Right forelimb (tissue), 1 donor: ENCODE results near the gene RAP1GAP.
"Not testable (repeated sequence)": the region's sequence is repeated elsewhere in the genome, so short reads cannot be mapped to it uniquely, and the experiment has no call there.

Experiments used
- DNase-seq: peaks from one replicate; pipeline ENCODE4 v3.0.0-alpha.2; 2018

Gene RAP1GAP

DNA sequence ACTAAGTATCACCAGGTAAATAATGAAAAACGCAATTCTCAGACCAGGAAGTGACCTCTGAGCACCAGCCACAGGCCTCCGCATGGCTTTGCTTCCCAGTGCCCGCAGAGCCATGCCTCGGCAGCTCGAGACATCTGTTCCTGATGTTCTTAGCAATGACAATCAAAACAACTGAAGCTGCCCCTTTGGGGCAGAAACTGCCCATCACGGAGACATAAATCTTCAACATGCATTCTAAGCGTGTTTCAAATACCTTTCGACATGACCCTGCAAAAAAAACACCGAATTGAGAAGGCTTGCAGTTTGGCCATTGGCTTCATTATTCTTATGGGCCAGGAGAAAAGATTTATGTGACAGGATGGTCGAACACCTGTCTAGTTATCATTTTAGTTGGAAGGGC, 5.8 kb upstream of the RAP1GAP start:
- no peak for DNase-seq

DNA sequence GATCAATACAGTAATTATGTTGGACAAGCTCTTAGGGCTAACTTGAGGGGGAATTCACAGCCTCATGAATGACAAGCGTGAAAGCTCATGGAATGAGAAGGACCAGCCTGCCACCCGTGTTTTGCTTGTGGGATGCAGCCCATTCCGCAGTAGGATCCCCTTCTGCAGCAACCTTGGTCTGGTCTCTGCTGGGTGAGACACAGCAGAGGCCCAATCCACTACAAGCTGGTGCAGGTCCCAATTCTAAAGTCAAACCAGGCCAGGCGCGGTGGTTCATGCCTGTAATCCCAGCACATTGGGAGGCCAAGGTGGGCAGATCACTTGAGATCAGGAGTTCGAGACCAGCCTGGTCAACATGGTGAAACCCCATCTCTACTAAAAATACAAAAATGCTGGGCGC, 4.7 kb upstream of the RAP1GAP start:
- DNase-seq: not testable (repeated sequence)

DNA sequence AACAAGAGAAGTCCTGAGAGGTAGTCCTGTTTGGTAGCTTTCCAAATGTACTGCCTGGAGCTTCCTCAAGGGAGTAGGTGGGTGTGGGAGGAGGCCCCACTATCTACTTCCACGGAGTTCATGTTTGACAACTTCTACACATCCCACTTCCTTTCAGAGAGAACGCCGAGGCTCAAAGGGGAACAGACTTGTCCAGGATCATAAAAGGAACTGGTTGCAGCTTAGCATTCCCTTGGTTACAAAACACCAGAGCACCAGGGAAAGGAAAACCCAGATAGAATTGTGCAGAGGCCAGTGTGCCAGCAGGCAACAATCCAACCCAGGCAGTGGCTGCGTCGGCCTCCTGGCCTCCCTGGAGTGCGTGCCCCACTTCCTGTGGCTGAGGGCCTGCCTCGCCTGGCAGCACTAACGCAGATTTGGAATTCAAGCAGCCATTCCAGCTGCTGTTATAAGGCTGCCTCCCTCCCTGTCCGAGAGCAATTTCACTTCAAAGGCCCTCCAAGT, 4.2 kb upstream of the RAP1GAP start:
- no peak for DNase-seq

DNA sequence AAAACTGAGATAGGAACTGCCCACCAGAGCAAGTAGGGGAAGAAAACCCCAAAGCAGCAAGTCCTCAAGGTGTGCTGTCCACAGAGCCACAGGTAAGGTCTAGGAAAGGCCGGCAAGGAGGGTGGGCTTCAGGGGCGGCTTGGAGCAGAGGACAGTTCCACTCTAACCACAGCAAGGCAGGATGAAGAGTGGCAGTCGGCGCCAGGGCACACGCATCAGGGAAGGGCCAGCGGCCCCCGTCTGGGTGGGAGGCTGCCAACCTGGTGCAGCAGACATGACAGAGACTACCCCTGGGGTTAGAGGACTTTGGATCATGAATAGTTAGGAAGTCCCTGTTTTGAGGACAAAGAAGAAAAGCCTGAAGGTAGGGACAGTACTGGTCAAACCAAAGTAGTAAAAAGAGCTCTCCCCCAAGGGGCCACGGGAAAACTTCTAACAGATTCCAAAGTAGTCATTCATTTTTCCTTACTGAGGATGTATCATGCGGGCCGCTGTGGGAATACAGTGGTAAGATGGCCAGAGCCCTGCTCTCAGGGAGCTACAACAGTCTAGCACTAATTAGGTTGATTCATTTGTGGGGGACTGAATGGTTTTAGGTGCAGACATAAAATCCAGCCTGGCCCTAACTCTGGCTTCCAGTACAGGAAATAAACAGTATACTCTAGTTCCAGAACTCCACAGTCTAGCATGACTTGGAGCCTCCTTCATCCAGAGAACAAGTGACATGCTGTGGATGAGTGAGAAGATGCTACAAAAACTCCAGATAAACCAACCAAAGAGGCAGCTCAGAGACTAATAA, 3.5 kb upstream of the RAP1GAP start:
- no peak for DNase-seq

DNA sequence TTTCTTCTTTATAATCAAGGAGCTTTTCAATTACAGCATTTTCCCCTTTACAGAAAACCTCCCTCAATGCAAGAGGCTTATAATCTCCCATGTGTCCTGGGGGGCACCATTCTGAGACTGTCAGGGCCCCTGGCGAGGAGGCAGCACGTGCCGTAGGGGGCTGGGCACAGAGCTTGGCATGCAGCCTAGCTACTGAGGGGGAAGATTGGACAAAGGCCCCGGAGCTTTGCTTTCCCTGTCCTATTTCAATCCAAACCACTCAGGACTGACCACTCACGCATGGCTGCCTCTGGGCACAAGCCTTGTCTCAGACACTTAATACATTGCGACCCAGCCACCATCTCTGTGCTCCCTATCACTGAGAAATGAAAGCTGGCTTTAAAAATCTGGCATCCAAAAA, 2.8 kb upstream of the RAP1GAP start:
- no peak for DNase-seq

DNA sequence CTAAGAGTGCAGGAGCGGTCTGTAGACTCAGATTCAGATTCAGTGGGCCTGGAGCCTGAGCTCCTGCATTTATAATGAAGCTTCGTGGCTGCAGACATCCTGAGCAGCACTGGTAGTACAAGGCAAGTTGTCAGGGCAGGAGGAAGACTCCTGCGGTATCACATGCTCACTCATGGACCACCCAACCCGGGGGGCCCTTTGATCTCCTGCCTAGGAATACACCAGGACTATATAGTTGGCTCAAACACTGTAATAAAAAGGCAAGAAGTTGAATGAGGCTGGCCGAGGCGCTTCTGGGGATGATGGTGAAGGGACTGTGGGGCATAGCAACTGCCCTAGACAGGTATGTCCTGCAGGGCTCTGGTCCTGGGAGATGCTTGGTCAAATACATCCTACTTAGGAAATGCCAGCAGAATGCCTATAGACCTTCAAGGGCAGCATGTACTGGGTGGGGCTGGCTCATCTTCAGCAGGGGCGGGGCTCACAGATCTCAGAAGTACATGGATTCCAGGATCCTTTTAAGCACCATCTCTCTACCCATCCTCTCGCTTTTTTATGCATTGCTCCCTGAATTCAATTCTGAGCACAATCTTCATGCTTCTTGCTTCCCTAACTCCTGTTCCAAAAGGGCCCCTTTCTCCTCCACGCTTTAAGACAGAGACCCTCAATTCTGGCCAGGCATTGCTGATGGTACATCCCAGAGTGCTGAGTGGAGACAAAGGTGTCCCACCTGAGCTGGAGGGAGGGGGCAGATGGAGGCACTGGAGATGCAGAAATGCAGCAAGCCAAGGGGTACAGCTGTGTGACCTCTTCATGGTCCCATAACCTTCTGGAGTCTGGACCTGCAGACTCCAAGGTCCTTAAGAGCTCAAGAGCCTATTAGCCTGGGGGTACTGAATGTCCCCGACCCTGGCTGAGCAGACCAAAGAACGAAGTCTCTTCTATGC, 2.1 kb upstream of the RAP1GAP start:
- DNase-seq: no peak

DNA sequence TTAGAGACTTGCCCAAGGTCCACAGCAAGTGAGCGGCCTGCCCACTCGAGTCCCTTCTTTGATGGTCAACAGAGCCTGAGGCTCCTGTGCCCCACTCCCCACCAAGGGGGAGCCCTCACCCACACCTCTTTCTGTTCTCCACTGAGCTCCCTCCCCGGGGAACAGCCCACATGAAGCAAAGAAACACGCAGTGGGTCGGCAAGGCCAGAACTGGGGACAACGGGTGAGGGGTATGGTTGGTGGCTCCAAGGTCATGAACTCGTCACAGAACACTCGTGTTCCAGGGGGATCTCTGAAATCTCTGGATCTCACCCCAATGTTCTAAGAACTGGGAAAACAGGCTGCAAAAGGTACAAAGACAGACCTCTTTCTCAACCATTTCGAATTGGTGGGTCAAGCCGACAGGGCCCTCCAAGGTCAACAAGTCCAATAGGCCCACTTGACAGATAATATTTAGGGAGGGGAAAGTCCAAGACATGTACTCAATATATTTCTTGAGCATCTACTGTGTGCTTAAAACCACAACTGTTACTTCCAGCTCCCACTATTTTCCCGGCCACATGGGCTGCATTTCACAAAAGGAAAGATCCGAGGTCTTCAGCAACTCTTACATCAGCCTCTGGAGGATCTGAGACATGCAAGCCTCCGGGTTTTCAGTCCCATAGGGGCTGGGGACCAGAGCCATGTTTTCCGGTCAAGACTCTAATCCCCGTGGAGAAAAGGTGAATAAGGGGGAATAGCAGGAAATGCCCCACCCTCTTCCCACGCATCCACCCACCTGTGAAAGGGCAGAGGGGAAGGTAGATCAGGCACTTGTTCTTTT, 1.1 kb upstream of the RAP1GAP start:
- DNase-seq: no peak

DNA sequence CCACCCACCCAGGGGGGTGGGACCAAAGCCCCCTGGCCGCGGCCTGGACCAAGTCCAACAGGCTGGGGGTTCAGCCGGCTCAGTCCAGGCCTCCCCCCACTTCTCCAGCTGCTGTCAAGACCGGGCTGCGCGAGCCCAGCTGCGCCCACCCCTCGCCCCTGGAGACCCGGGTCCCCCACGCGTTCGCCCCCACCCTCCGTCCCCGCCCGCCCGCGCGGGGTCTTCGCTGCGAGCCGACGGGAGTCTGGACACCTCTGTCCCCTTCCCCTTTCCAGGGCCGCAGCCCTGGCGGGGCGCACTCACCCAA, 253 bp downstream of the RAP1GAP start:
- no peak for DNase-seq

DNA sequence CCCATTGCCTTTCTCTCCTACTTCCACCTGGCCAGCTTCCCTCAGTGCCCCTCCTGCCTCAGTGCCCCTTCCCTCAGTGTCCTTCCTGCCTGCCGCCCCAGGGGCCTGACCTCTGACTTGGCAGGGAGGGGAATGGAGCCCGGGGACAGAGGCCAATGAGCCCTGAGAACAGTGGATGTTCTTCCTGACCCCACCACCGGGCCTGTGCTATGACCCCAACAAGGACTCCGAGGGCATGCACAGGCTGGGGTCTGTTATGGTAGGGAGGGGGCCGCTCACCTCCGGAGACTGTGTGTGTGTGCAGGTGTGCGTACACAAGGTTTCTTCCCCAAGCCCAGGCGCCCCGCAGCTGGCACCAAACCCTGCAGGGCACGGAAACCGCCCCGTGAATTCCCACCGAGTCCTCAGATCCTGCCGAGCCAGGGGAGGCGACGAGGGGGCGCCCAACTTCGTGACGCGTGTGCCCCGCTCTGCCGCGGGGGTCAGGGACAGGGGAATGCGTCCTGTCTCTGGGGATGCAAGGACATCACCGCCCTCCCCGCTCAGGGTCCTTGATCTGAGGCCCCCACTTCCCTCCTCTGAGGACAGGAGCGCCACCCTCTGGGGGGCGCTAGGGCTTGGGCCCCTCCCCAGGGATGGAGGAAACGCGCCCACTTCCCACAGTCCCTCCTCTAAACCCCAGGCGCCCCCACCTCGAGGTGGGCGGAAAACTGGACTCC, 766 bp downstream of the RAP1GAP start:
- no peak for DNase-seq

DNA sequence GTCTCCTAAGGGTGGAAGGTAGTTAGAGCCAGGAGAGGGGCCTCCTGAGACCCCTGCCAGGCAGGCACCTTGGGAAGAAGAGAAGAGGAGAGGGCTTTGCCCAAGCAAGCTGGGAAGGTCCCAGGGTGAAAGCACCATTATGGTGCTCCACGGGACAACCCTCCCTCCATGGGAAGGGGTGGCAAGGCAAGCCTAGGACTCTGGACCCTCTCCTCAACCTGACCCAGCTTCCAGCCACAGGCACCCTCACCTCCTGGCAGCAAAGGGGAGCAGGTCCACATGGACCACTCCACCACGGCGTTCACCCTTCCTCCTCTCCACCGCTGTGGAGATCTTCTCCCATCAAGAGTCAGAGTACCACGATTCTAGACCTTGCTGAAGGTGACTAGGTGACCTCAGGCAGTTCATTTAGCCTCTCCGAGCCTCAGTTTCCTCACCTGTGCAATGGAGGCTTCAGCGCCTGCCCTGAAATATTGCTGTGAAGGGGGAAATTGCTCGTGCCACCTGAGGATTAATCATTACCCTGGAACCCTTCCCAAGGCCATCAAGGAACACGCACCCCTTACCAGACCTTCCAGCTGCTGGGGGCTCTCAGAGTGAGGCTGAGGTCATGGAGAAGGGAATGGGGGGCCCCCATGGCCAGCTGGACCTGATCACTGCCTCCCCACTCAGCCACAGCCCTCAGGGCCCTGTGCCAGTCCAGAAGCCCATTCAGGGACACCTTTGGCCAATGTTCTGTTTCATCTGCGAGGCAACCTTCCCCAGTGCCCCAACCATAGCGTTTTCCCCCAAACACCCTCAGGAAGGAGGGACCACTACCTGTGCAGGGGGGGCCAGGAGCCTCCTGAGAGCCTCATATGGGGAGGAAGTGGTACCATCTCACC, 1.6 kb downstream of the RAP1GAP start:
- DNase-seq: no peak

DNA sequence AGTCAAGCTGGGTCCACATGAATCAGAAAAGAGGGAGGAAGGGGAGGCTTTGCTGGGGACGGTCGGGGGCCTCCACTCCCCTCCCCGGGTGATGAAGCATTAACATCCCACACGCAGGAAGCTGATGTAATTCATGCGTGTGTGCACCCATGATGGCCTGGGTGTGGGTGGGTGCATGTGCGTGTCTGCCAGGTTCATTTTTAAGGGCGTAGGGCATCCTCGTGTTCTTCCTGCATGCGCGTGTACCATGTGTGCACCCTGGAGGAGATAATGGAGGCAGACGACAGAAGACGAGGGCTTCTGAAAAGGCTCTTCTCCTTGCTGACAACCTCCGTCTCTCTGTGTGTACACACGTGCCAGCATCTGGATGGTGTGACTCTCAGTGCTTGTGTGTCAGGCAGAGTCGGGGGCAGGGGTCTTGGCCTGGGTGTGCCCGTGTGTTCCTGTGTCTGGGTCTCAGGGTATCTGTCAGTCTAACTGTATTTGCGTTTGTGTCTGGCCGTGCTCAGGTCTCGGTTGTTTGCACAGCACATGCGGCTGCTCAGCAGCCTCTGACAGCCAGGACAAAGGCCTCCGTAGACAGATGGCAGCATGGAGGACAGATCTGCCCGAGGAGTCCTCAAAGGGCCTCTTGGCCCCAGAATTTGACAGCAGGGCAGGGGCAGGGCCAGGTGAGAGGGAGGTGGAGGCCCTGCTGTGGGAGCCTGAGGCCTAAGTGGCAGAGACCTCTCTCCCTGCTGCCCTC, 2.4 kb downstream of the RAP1GAP start:
- DNase-seq: no peak

DNA sequence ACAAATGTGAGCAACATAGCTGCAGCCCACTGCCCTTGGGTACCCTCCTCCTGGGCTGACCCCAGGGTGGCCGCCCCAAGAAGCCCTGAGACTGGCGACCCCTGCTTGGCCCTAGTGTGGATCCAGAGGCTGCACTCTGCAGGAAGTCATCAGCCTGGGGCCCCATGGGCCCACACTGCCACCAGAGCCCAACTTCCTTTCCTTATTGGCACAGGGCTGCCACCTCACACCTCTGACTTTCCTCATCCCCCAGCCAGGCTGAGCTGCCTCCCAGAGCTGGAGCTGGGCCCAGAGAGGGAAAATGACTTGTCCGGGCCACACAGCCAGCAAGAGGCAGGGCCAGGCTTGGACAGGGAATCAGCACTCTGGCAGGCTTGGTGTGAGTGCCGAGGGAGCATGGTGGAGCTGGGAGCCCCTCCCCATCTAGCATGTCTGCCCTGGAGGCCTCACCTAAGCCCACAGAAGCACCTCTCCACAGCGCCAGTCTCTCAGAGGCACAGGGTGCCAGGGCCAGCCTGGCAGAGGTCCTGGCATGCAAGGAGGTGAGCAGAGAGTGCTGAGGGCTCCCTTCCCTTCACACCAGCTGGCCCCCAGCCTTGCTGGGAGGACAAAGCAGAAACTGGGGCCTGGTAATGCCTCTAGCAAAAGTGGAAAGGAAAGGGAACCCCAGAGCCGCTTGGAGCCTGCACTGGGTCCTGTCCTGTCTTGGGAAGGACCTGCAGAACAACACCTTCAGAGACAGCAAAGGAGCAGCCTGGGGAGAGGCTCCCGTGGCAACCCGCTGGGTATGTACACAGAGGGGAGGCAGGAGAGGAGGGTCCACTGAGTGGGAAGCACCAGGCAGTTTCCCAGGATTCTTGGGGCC, 3.2 kb downstream of the RAP1GAP start:
- DNase-seq: no peak

DNA sequence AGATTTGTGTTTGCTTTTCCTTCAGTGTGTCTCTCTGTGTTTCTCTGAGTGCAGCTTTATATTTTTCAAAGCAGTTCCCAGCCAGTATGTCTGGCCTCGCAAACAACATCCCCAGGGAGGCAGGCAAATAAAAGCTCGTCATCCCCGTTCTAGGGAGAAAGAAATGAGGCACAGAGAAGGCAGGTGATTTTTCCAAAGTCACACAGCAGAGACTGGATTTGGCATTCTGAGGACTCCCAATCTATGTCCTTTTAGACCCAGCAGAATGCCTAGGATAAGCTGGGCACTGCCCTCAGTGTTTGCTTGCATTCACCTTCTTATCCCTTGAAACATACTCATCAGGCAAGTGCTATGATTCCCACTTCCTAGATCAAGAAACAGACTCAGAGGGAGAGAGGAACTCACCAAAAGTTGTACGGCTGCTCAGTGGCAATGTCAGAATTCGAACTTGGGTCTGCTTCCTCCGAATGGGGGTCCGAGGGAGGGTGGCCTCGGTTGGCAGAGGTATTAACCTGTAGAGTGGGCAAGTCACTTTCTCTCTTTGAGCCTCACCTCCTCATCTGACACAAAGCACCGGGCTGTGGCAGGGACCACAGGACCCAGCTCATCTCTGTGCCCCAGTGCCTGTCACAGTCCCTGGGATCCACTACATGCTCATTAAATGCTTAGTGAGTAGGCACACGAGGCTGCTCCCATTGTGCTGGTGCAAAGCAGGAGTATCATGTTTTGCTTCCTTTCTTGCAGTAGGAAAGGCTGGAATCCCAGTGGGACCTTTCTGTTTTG, 4.2 kb downstream of the RAP1GAP start:
- peak; percentile 19 for DNase-seq

DNA sequence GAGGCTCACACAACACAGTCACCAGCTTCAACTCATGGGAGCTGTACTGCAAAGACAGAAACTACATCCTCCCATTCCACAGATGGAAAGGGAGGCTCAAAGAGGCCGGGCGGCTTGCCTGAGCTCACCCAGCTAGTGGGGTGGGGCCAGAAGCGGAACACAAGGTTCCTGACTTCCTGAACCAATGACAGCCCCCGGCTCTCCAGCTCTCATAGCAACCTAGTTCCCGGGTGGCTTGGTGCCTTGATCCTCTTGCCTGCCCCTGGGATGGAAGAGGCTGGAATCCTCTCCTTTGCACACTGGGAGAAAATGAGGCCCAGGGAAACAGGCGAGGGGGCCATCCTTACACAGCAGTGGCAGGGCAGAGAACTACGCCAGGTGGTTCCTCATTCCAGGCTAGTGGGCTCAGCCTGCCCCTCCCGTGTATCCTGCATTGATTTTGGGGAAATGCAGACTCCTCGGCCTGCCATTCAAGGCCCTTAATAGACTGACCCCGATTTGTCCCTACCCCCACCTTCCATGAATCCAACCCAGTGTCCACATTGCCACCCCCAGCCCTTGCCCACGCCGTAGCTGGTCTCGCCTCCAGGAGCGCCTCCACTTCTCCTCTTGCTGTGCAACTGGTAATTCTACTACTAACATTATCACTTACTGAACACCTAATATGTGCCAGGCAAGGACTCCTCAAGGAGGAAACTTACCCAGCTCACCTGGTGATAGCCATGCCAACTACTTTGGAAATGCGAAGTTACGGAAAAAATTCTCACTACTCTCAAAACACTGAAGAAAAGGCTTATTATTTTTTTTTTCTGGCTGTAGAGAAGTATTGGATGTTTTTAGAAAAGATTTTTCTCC, 5.0 kb downstream of the RAP1GAP start:
- peak; percentile 35 for DNase-seq

DNA sequence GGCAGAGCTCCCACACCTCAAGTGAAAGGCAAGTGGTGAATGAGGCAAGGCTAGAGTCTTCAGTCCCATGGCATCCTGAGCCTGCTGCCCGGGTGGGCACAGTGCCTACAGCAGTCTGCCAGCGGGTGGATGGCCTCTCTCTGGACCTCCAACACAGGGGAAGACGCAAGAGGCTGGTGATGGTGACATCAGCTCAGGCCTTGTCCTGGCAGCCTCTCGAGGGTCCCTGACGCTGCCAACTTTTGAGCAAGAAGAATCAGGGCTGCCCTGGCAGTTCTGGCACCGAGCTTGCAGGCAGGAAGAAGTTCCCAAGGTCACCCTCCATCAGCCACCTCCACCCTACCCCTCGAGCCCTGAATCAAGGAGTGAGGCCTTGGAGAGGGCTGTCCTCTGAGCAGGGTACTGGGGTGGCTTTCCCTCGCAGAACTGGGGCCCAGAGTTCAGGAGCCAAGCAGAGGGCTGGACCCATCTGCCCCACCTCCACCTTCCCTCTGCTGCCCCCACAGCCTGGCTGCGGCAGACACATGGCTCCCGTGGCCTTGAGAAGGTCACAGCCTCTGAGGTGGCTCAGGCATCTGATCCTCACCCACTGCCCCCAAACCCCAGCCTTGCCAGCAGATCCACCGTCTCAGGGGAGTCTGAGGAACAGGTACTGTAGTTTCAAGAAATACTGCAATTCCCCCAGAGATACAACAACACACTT, 5.8 kb downstream of the RAP1GAP start:
- DNase-seq: peak; percentile 38

DNA sequence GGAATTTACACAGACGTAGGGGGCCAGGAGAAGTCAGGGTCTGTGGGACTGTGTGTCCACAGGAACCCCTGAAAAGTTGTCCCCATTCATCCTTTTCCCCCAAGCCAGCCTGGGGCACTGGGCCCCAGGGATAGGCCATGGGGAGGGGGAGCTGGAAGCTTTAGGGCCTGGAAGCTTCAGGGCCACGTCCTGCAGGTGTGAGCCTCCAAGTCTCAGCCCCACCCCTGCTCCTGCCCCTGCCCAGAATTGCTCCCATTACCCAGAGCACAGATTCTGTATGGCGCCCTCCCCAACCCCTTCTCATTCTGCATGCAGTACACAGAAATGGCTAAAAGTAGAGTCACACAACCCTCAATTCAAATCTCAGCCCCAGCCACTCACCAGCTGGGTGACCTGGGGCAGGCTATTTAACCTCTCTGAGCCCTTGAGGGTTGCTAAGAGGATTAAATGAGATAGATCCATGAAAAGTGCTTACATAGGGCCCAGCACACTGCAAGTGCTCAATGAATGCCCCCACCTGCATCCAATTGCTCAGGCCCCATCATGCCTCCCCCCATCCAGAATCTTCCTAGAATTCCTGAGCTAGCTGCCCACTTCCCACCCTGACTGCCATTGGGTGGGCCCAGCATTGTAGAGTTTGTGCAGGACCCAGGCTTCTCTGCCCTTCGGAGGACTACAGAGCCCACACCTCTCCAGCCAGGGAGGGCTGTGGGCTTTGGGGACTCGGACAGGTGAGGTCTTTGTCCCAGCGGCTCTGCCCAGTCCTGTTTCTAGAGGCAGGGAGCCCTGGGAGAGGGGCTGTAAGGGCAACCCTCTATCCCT, 6.5 kb downstream of the RAP1GAP start:
- no peak for DNase-seq
